K562 (cell line): ENCODE measurements around the gene ABHD16A. TPM values are rescaled to one million over a fixed set of nuclear protein-coding genes. Genes with fewer than 3 reads are reported as not detected.
A peak's percentile ranks its signal among the peaks of the same experiment; 100 is the strongest.

ENCODE experiments used
- ARID1B ChIP-seq: fragments of 450-650 bp; IDR thresholded peaks from 2 replicates; pipeline ENCODE4 v1.6.1; 2016; ENCODE audit warnings: antibody characterized with exemption, mild to moderate bottlenecking, inconsistent platforms
- HNRNPLL ChIP-seq: fragments of 200-400 bp; formaldehyde crosslinking; IDR thresholded peaks from 2 replicates; pipeline ENCODE4 v1.6.1; 2017; ENCODE audit warnings: low read length, low read depth, mild to moderate bottlenecking; ENCODE audit not compliant: poor library complexity, severe bottlenecking
- LCOR ChIP-seq: sonication (generic); formaldehyde crosslinking; IDR thresholded peaks from 2 replicates; pipeline ENCODE4 v1.8.0; 2022; ENCODE audit warnings: mild to moderate bottlenecking, missing genetic modification reagents
- MGA ChIP-seq: fragments of 450-650 bp; IDR thresholded peaks from 2 replicates; pipeline ENCODE4 v1.6.1; 2016; ENCODE audit warnings: mild to moderate bottlenecking, moderate library complexity
- NR4A1 ChIP-seq, 2 experiments: fragments of 250-450 bp in 1 of 2; fragments of 450-650 bp in 1 of 2; sonication (Bioruptor Pico) in 1 of 2; IDR thresholded peaks; 2 replicates each; pipeline versions ENCODE4 v1.4.0 to v1.6.1; 2016 to 2020; ENCODE audit warnings: mild to moderate bottlenecking in 2 of 2, missing compliant biosample characterization in 1 of 2, missing genetic modification characterization in 1 of 2, moderate library complexity in 1 of 2
- TAF7 ChIP-seq: fragments of 450-650 bp; IDR thresholded peaks from 2 replicates; pipeline ENCODE4 v1.6.1; 2016; ENCODE audit warnings: missing genetic modification characterization, missing compliant biosample characterization
- polyA plus RNA-seq, 8 experiments: library from polyadenylated mRNA; depleted of rRNA in 4 of 8; stranded (reverse) in 5 of 8; unstranded in 3 of 8; fragments of >200 nt; fragmentation: Nextera tagmentation in 2 of 8; fragmentation: Illumina TruSeq in 1 of 8; extraction: Ambion mirVana in 2 of 8; extraction: Trizol in 1 of 8; gene quantifications; 2 replicates each; pipeline versions ENCODE4 v1.2.1 to v1.2.3, GENCODE V29; 2011 to 2014; ENCODE audit warnings: inconsistent platforms in 1 of 8, missing spikeins in 1 of 8
- total RNA-seq, 7 experiments: library from RNA; depleted of rRNA in 6 of 7; stranded (reverse); fragments of >200 nt in 6 of 7; fragmentation: Illumina TruSeq in 2 of 7; extraction: Trizol in 2 of 7; gene quantifications; 2 replicates each; pipeline versions ENCODE4 v1.2.1 to v1.2.3, GENCODE V29; 2011 to 2021; ENCODE audit warnings: low replicate concordance in 1 of 7
- TF ChIP-seq, protein P1 (sequence below): sonication (generic); formaldehyde crosslinking; IDR thresholded peaks from 2 replicates; pipeline ENCODE4 v1.8.0; 2022; ENCODE audit warnings: mild to moderate bottlenecking, missing genetic modification reagents
- TF ChIP-seq, protein P2 (sequence below): fragments of 450-650 bp; formaldehyde crosslinking; IDR thresholded peaks from 2 replicates; pipeline ENCODE4 v1.4.0; 2020; ENCODE audit warnings: mild to moderate bottlenecking, moderate library complexity

ABHD16A gene
- total and polyA plus RNA-seq, 9 of the 15 experiments (the other 6 are each of a cell fraction or from before 2014, with no cell fraction given): 25.8 to 120 (median 81.6) TPM

DNA sequence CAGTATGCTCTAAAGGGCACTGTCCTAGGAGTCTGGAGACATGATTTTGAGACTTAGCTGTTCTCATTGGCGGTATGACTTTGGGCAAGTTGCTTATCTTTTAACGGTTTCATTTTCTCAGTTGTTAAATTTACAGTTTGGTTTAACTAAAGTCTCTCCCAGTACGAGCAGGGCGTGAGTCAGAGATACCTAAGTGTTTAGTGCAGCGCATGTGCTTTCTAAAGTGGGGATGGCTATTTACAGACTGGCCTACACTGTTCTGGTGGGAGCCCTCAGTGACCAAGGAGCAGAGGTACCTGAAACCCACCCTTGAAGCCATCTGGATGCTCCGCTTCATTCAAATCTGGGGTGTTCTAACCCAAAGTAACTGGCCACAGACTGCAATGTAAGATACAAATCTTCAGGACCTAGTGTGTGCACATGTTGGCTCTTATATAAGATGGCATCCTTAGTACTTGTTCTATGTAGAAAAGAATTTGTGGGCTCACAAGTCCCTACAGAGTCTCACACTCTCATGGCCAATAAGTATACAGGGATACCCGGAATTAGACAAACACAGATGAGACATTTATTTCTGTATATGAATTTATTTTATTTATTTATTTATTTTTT is 47.4 kb upstream of the ABHD16A start (continued):
- TF ChIP-seq, protein P1, sequence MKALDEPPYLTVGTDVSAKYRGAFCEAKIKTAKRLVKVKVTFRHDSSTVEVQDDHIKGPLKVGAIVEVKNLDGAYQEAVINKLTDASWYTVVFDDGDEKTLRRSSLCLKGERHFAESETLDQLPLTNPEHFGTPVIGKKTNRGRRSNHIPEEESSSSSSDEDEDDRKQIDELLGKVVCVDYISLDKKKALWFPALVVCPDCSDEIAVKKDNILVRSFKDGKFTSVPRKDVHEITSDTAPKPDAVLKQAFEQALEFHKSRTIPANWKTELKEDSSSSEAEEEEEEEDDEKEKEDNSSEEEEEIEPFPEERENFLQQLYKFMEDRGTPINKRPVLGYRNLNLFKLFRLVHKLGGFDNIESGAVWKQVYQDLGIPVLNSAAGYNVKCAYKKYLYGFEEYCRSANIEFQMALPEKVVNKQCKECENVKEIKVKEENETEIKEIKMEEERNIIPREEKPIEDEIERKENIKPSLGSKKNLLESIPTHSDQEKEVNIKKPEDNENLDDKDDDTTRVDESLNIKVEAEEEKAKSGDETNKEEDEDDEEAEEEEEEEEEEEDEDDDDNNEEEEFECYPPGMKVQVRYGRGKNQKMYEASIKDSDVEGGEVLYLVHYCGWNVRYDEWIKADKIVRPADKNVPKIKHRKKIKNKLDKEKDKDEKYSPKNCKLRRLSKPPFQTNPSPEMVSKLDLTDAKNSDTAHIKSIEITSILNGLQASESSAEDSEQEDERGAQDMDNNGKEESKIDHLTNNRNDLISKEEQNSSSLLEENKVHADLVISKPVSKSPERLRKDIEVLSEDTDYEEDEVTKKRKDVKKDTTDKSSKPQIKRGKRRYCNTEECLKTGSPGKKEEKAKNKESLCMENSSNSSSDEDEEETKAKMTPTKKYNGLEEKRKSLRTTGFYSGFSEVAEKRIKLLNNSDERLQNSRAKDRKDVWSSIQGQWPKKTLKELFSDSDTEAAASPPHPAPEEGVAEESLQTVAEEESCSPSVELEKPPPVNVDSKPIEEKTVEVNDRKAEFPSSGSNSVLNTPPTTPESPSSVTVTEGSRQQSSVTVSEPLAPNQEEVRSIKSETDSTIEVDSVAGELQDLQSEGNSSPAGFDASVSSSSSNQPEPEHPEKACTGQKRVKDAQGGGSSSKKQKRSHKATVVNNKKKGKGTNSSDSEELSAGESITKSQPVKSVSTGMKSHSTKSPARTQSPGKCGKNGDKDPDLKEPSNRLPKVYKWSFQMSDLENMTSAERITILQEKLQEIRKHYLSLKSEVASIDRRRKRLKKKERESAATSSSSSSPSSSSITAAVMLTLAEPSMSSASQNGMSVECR (CRISPR knock-in tag): no peak
- TF ChIP-seq TAF7 (tag) (no peak), LCOR (0 out of 2 replicates have a peak, but pooled peaks have one; percentile 39), MGA (peak; percentile 23; the same call in 1 of the 2 replicates), HNRNPLL (peak; percentile 85), NR4A1 (CRISPR knock-in tag; IDR thresholded peaks at IDR 0.05) (0 out of 2 replicates have a peak, but pooled peaks have one; percentile 27), NR4A1 (tag; IDR thresholded peaks at IDR 0.05) (no peak), ARID1B (peak; percentile 32)
- TF ChIP-seq, protein P2, sequence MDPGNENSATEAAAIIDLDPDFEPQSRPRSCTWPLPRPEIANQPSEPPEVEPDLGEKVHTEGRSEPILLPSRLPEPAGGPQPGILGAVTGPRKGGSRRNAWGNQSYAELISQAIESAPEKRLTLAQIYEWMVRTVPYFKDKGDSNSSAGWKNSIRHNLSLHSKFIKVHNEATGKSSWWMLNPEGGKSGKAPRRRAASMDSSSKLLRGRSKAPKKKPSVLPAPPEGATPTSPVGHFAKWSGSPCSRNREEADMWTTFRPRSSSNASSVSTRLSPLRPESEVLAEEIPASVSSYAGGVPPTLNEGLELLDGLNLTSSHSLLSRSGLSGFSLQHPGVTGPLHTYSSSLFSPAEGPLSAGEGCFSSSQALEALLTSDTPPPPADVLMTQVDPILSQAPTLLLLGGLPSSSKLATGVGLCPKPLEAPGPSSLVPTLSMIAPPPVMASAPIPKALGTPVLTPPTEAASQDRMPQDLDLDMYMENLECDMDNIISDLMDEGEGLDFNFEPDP (CRISPR knock-in tag): peak; percentile 66; the same call in 1 of the 2 replicates
